HG02588 (cell line): ENCODE measurements around the gene PCDHGA1.

Experiments
- ATAC-seq: cut with Tn5 transposase; IDR thresholded peaks from one replicate; pipeline ENCODE4 v1.9.1; 2021; ENCODE audit warnings: mild to moderate bottlenecking, moderate library complexity; ENCODE audit not compliant: unreplicated experiment

Gene PCDHGA1

DNA sequence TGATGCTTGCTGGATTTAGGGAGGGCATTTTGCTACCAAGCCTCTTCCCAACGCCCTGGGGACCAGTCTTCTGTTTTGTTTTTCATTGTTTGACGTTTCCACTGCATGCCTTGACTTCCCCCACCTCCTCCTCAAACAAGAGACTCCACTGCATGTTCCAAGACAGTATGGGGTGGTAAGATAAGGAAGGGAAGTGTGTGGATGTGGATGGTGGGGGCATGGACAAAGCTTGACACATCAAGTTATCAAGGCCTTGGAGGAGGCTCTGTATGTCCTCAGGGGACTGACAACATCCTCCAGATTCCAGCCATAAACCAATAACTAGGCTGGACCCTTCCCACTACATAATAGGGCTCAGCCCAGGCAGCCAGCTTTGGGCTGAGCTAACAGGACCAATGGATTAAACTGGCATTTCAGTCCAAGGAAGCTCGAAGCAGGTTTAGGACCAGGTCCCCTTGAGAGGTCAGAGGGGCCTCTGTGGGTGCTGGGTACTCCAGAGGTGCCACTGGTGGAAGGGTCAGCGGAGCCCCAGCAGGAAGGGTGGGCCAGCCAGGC, 181.5 kb downstream of the PCDHGA1 start:
- no peak for ATAC-seq

DNA sequence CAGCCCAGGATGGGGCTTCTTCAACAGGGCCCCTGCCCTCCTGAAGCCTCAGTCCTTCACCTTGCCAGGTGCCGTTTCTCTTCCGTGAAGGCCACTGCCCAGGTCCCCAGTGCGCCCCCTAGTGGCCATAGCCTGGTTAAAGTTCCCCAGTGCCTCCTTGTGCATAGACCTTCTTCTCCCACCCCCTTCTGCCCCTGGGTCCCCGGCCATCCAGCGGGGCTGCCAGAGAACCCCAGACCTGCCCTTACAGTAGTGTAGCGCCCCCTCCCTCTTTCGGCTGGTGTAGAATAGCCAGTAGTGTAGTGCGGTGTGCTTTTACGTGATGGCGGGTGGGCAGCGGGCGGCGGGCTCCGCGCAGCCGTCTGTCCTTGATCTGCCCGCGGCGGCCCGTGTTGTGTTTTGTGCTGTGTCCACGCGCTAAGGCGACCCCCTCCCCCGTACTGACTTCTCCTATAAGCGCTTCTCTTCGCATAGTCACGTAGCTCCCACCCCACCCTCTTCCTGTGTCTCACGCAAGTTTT, 182.1 kb downstream of the PCDHGA1 start:
- ATAC-seq, result no peak

DNA sequence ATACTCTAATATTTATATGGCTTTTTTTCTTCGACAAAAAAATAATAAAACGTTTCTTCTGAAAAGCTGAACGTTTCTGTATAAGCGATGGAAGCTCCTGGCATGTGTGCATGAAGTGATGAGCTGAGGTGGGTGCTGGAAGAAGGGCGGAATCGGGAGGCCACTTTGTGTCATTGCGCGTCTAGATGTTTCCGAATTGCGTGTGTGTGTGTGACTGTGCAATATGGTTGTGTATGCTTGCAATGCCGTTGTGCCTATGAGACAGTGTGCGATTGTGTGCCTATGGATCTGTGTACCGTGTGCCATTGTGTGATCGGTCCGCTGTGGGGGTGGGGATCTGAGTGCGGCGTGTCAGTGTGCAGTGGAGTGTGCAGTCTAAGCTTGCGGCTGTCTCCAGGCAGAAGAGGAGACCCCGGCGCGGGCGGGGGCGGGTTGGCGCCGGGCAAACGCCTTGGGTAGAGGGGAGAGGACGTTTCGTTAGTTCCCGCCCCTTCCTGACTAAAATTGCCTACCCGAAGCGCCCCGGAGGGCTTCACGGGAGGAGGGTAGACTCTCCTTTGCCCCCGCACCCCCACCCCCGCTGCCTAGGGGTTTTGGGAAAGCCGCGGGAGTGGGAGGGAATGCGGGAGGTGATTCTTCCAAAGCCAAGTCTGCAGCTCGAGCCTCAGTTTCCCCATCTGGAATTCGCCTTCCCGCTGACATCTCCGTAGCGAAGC, 182.8 kb downstream of the PCDHGA1 start:
- ATAC-seq, result no peak

DNA sequence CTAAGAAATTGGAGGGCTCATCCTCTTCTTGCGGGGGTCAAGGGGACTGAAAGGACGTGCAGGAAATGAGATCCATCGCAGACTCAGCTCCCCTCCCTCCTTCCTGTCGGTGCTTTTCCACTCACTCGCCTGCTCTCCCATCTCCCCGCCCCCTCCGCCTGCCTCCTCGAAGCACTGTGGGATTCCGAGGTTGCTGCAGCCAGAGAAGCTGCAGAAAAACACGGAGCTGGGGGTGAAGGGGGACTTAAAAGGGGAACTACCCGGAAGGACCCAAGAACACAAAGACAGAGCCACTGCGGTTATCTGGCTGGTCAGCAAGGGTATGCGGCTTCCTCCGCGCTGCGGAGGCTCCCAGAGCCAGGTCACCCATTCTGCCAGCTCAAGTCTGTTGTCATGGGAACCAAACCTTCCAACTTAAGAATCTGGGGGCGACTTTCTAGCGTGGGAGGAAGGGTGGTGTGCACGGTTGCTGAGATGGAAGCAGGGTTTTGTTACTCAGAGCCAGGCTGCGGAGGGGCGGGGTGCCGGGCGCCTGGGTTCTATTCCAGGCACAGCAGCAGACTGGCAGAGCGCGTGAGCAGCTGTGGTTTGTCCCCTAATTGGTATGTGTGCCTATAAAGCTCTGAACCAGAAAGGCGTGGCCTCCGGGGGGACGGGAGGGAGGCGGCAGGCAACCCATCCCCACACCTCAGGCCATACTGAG, 183.5 kb downstream of the PCDHGA1 start:
- ATAC-seq, result peak; percentile 31

DNA sequence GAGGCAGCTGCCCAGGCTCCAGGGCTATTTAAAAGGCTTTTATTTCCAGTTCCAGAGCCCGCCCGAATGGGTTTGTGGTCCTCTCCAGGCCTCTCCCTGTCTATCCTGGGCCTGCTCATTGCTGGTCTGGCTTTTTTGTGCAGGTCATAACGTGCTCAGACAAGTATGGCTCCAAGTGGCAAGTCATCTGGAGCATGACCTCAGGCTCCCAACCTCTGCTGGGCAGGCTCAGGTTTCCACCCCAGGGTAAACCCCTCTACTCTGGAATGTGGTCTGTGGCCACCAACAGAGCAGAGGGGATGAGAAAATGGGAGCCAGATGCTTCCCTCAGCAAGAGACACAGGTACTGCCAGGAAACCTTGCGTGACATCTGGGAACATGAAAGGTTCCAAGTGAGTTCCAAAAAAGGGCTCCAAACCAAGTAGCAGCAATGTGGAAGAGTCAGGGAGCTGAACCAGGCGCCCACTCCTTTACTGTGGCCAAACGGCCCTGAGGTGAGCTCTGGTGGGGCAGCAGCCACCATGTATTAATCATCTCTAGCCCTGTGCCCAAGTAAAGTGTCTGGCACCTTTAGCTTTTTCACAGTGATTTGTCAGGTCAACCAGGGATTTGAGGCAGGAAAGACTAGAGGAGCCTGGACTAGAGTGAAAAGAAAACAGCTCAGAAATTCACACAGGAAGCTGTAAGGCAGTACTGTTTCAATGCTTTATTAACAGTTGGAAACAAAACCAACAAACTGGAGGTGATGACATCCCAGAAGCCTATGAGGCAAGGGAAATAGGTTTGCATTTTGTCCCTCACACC, 184.2 kb downstream of the PCDHGA1 start:
- peak; percentile 16 for ATAC-seq

DNA sequence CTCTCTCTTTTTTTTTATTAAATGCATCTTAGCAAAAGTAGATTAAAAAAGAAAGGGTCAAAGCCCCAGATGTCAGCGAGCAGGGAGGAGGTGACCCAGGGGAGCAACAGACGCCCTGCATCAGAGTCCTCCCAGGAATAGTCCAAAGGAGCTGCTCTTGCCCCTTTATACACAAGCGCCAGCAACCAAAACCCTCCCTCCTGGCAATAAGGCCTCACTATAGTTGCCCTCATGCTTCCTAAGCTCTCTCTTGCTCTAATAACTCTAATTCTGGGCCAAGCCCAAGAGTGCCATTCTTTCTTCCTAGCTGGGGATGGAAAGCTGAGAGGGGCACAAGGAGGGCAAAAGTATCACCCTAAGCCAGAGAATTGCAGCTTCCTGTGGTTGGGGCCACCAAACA, 184.8 kb downstream of the PCDHGA1 start:
- ATAC-seq, result no peak

DNA sequence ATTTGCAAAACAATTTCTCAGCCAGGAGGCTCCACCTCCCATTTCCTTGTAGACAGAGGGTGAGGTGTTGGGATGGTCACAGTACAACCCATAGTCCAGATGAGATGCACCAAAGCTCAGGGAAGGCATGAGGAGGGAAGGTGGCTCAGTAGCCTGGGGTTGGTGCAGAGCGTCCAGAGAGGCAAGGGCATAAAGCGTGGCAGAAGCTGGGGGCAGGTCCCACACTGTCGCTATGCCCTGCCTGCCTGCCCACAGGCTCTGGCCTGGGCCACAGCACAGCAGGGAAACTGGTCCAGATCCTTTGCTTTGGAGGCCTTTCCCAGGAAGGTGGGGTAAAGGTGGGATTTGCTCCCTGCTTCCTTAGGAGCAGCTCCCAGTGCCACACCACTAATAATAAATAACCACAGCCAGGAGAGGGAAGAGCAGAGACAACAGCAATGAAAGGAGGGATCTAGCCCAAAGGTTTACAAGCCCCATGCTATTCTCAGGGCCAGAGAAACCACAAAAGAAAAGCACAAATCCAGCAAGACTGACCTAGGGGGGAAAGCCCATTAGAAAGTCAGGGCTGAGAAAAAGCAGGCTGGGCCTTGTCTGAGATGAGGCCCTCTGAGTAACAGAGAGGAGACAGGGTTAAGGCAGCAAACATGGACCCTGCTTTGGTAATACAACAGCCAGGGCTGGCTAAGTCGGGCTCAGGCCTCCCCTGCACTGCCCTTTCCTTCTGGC, 185.8 kb downstream of the PCDHGA1 start:
- no peak for ATAC-seq

DNA sequence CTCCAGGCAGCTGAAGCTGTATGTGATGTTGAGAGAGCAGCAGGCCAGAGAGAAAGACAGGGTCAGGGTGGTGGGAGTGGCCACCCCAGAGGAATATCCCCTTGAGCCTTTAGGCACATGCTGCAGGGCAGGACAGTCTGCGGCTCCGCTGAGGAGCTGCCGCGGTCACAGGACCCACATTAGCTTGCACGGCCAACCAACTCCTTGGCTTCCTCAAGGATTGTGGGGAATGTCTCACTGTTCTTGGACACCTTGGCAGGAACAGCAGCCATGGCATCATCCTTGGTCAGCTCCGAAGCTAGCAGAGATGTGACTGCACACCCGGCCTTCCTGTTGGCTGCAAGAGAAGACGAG, 186.3 kb downstream of the PCDHGA1 start:
- ATAC-seq, result no peak

DNA sequence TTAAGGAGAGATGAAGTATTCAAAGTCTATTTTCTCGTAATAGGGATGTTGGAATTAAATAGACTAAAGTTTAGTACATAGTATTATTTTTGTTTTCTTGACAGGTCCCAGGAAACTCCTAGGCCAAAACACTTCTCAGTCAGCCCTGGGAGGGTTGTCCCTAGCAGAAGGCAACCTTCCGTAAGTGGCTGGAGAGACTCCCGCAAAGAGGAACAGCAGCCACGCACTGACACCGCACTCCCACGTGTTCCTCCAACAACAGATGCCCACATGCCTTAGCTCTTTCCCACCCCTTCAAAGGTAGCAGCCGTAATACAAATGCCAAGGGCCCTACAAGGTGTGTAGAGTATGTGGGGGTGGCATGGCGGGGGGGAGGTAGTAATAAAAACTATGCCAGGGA, 187.0 kb downstream of the PCDHGA1 start:
- ATAC-seq, result no peak

DNA sequence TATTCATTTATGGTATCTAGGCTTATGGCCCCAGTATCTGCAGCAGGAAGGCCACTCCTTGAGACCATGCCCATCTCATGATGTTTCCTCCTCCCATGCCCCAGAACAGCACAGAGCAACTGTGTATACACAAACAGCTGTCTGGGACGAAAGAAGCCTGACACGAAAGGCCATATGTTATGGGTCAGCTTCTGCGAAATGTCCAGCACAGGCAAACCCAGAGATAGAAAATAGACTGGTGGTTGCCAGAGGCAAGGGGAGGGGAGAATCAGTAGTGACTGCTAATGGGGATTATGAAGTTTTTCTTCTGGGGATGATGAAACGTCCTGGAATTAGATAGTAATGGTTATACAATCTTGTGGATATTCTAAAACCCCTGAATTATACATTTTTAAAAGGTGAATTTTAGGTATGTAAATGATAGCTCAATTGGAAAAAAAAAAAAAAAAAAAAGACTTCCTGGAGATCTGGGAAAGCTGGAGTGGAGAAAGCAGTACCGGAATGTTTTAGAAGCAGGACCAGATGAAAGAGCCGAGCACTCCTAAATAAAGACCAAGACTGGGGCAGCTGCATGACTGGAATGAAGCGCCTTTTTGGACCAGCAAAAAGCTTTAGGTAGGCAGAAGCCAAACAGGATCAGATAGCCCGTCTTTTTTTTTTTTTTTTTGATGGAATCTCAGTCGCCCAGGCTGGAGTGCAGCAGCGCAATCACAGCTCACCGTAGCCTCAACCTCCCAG, 187.7 kb downstream of the PCDHGA1 start:
- no peak for ATAC-seq

DNA sequence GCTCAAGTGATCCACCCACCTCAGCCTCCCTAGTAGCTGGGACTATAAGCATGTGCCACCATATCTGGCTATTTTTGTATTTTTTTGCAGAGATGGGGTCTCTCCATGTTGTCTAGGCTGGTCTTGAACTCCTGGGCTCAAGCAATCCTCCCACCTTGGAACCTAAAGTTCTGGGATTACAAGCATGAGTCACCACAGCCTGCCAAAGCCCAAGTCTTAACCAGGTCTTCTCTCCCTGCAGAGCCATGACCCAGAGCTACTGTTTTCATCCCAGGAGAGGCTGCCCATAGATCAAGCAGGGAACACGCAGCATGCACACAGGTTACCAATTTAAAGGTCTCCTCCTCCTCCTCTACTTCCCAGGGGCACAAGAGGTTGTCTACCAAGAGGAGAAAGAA, 188.3 kb downstream of the PCDHGA1 start:
- no peak for ATAC-seq

DNA sequence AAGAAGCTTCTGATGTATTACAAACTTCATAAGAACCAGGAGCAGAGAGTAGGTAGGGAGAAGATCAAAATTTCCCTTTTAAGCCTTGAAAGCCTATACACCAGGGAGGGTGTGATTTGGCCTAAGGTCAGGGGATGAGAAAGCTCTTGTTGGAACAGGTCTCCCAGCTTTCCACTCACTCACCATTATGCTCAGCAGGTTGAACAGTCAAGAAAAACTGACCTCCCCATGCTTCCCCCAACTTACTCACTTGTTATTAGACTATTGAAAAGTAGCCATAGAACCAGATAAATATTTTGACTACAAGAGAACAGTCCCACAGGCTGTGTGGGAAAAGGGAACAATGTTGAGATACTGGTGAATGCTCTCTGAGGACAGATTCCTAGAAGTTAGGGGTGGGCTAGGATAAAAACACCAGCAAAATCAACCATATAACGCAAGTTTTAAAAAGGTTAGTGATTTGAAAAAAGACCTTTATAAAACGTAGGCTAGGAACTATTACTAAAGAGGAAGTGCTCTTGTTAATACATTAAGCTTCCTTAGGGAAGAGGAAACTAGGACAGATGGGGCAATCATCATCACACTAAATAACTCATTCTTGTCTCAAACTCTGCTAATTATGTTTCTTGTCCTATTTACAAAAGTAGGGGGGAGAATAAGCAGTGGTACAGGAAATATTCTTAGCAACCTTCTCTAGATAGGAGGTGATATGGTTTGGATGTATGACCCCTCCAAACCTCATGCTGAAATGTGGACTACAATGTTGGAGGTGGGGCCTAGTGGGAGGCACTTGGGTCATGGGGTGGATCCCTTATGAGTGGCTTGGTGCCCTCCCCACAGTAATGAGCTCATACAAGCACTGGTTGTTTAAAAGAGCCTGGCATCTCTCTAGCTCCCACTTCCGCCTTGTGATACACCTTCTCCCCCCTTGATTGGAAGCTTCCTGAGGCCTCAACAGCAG, 189.6 kb downstream of the PCDHGA1 start:
- ATAC-seq, result no peak

DNA sequence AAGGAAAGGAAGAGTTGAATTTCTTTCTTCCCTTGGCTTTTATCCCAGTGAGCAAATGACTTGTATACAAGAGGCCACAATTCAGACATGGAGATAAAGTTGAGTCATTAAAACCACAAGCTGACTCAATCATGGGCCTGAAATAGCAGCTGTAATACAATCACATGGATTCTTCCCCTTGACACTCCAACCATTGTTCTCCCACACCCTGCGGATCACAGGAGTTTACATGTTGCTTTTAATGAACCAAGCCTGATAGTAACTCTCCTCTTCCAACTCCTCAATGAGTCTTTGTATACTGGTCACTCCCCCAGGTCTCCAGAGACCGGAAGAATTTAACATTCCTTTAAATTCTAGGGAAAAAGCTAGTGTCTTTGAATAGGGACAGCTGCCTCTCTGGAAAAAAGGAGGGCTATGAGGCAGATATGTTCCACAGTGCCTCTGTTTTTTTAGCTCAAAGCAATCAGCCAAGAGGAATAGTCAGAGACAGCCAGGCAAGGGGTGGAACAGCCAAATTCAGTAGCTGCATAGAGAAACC, 191.0 kb downstream of the PCDHGA1 start:
- ATAC-seq, result no peak

DNA sequence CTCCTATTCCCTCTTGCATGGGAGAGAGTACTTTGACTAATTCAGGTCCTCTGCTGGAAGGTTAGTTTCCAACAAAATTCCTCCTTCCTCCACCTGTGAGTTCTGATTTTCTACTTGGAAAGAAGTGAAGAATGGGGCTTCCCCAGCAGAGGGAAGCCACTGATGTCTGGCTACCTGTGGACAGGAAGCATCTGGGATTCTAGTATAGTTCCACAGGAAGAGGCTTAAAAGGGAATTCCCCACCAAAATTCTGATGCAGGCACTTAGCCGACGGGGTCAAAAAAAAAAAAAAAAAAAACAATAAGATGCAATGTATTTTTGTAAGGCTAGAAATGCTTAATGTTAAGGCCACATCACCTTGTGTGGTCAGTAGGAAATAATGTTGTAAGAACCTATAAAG, 192.0 kb downstream of the PCDHGA1 start:
- no peak for ATAC-seq

DNA sequence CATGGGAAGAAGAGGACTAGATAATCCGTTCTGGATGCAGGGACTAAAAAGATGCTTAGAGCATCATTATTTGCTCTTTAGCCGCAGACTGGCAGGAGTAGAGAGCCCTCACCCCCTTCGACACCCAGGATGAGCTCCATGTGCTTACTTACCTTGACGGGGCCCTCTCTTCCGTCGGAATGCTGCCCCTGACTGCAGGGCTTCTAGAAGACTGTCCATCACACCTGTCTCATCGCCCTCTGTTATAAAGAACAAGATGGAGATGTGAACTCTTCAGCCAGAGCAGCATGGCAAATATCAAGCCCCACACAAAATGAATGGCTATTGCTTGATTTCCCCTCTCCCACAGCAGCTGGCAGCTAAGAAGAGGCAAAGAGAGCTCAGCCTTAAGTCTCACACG, 193.7 kb downstream of the PCDHGA1 start:
- ATAC-seq, result no peak

DNA sequence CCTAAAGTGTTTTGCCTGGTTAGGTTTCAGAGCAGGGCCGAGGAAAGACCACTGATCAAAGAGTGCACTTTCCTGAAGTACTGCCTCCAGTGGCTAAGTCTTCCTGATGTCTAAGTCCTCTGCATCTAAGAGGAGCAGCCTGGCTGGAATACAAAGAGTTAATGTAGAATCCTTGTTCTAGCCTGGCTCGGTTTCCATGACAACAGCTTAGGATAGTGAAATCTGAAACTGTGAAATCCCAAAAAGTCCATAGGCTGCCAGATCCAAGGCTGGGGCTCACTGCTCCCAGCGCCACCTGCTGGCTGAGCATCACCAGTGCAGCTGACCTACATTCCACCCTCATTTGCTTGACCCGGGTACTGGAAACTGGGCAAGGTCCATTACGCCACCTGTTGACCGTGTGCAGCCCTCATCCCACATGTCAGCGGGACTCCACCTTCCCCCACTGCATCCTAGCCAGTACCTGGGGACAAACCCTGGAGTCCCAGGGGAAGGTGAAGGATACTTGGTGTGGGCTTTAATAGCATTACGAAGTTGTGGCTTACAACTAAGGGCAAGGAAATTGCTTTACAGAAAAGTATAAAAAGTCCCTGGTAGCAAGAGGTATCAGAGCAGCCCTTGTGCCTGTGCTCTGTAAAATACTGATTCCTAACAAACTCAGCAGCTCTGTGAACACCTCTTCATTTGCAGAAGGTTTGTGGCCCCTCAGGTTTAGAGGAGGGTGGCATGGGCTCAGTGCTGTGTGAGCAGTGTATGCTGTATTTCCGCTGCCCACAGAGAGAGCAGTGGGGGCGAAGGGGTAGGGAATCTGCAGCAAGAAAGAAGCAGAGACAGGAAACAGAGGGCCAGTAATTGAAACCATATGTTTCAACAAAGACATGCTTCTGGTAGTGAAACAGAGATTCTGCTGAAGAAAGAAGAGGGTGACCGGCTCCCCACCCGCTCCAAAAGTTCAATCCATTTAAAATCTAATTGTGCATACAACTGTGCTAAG, 194.6 kb downstream of the PCDHGA1 start:
- ATAC-seq, result peak; percentile 84

DNA sequence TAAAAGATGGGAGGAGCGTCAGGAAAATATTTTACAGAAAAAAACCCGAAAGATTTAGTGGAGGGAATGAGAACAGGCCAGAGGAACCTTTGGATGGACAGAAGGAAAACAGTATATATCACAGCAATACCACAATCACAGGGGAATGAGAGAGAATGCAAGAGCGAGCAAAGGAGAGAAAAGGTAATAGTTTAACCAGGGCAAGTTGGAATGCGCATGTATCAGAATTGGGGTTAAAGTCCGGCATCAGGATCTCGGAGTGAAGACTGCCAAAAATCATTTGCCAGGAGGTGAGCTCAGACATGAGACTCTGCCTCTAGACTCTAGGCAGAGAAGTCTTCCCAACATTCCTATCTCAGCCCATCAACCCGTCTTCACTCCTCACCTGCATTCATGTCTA, 195.3 kb downstream of the PCDHGA1 start:
- ATAC-seq, result no peak
